SK-N-SH treated with all-trans-retinoic acid at 6 μM for 48 hours (cell line): ENCODE measurements around the gene HAP1.
A peak's percentile ranks its signal among the peaks of the same experiment; 100 is the strongest.

Experiments used
- PATZ1 ChIP-seq: fragments of 250-450 bp; sonication (Bioruptor Pico); IDR thresholded peaks from 2 replicates; pipeline ENCODE4 v1.8.0; 2020; ENCODE audit warnings: mild to moderate bottlenecking, moderate library complexity, borderline replicate concordance
- PPARA ChIP-seq: fragments of 250-450 bp; sonication (Bioruptor Pico); IDR thresholded peaks from 2 replicates; pipeline ENCODE4 v1.5.0; 2020; ENCODE audit warnings: mild to moderate bottlenecking, borderline replicate concordance
- ZFP30 ChIP-seq: fragments of 450-650 bp; formaldehyde crosslinking; IDR thresholded peaks from 2 replicates; pipeline ENCODE4 v1.5.0; 2022; ENCODE audit warnings: mild to moderate bottlenecking, moderate library complexity
- ZNF70 ChIP-seq: fragments of 450-650 bp; formaldehyde crosslinking; IDR thresholded peaks from 2 replicates; pipeline ENCODE4 v1.5.0; 2020; ENCODE audit warnings: mild to moderate bottlenecking, moderate library complexity
- ZNF8 ChIP-seq: fragments of 450-650 bp; formaldehyde crosslinking; IDR thresholded peaks from 2 replicates; pipeline ENCODE4 v1.5.0; 2020; ENCODE audit warnings: mild to moderate bottlenecking, moderate library complexity

- TF ChIP-seq ZNF8: no peak
- TF ChIP-seq ZFP30: peak; percentile 49; the same call in 1 of the 2 replicates
- 0 out of 2 replicates have a peak, but pooled peaks have one; percentile 8 for TF ChIP-seq ZNF70 (CRISPR knock-in tag)
- no peak for TF ChIP-seq PPARA (CRISPR knock-in tag)
- peak; percentile 12 for TF ChIP-seq PATZ1 (CRISPR knock-in tag)
These were observed 45.6 kb downstream of the HAP1 start, which contains the start of gene EIF1 for GRCh38 chr17:41688641-41689496.
